ENCODE results near the gene TOR1A.

- TF ChIP-seq CTCF (conservative IDR thresholded peaks at IDR 0.05 in 1 of 2, IDR thresholded peaks at IDR 0.05 in 1 of 2; ENCODE audit: low read depth in 1 of 2, low read length in 2 of 2) (peak; percentile 92 to 95), EZH2 (IDR thresholded peaks at IDR 0.05; ENCODE audit: low read length, missing control alignments) (no peak)
Measured at GRCh38 chr9:129783516-129784361, 40.2 kb downstream of the TOR1A start.
